ENCODE measurements around the gene AKT2.
A peak's percentile ranks its signal among the peaks of the same experiment; 100 is the strongest.

The AKT2 gene

DNA sequence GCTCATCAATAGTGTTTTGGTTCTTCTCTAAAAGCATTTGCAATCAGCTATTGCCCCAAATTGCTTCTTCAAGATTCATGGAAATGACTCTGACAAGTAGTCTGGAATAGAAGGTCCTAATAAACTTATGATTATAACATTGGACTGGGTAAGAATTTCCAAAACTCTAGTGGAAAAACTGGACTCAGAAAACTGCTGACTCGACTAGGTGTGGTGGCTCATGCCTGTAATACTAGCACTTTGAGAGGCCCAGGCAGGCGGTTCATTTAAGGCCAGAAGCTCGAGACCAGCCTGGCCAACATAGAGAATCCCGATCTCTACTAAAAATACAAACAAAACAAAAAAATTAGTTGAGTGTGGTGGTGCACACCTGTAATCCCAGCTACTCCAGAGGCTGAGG lies 15.5 kb upstream of the AKT2 start:
- DNase-seq (ENCODE audit: low spot score): no peak

GRCh38 chr19:40298026-40298425 lies 12.9 kb upstream of the AKT2 start:
- DNase-seq (ENCODE audit: low spot score): no peak

DNA sequence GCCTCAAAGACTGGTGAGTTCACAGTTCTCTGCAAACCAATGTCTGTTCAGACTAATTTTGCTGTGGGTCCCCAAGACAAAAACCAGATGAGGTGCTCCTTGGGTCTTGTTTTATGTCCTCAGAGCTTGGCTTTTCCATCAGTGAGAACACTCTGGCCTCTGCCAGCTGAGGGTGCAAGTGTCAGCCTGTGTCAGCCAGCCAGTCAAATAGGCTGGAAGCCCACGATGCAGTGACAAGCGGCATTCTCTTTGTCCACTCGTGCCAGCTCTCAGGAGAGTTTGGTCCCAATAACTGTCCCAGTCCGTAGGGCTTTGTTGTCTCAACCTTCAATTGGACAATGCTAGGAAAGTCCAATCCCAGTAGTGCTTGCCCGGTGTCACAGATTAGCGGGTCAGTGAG lies 9.4 kb upstream of the AKT2 start:
- no peak for DNase-seq (ENCODE audit: low spot score)

- no peak for DNase-seq (ENCODE audit: low spot score)
Observed at GRCh38 chr19:40286971-40287421, 1.9 kb upstream of the AKT2 start.

- no peak for DNase-seq (ENCODE audit: low spot score)
Observed at GRCh38 chr19:40286235-40286970, 1.3 kb upstream of the AKT2 start.

GRCh38 chr19:40285353-40286234 lies 449 bp upstream of the AKT2 start:
- peak; percentile 99 for DNase-seq (ENCODE audit: low spot score)

- DNase-seq (ENCODE audit: low spot score): no peak
Observed at GRCh38 chr19:40284251-40284500, 969 bp downstream of the AKT2 start.

DNA sequence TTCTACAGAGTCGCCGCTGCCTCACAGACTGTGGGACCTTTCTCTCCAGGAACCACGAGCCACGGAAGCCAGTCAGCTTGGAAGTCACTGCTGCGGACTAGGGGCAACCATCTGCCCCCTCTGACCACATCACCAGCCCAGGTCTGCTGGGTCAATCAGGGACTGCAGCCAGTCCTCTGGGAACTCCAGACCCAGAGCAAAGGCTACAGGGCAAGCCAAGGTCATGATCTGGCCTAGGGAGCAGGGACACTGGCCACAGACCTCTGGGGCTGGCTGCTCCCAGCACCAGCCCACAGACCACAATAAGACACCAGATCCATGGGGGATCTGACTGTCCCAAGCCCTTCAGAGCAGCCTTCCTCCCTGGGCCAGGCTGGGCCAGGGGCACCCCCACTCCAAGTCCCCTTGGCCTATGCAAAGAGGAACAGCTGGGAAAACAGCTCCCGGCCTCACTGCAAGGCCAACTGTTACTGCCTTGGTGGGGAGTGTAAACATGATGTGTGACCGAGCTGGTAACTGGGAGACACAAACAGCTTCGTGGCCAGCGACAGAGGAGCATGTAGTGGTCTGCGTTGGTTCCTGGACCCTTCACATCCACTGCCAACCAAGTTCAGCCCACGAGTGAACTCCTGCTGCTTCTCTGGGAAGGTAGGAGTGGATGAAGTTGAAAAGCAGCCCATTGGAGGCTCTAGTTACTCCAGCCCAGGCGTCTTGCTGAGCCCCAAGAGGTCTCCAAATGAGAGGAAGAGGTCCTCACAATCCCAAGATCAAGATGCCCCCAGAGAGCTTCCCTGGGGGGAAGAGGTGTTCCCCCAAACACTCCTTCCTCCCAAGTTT lies 1.5 kb downstream of the AKT2 start:
- no peak for DNase-seq (ENCODE audit: low spot score)

GRCh38 chr19:40282920-40283319 lies 2.2 kb downstream of the AKT2 start:
- peak; percentile 41 for DNase-seq (ENCODE audit: low spot score)

GRCh38 chr19:40282209-40282580 lies 3.0 kb downstream of the AKT2 start:
- DNase-seq (ENCODE audit: low spot score): no peak

GRCh38 chr19:40281381-40282208 lies 3.5 kb downstream of the AKT2 start:
- DNase-seq (ENCODE audit: low spot score): no peak

DNA sequence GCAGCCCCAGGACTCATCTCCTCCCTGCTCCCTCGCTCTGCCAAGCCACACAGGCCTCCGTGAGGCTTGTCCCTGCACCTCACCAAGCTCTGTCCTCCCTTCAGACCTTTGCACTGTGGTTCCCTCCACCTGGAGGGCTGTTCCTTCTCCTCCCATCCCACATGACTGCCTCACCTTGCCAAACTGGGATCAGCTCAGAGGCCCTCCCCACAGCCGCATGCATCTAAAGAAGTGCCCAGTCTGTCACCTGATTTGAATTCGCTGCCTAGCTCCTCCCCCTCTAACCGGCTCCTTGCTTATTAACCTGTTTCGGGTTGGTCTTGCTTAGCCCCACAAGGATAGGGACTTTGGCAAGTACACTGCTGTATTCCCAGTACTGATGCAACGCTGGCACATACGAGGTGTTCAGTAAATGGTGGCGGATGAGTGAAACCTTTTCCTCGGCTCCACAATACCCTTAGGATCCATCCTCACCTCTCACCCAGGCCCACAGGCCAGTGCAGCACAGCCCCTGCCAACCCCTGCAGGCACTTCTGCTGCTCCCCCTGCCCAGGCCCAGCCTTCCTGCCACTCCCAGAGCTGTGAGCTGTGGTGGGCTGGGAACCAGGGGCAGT lies 4.4 kb downstream of the AKT2 start:
- DNase-seq (ENCODE audit: low spot score): no peak

GRCh38 chr19:40279761-40280607 lies 5.2 kb downstream of the AKT2 start:
- no peak for DNase-seq (ENCODE audit: low spot score)

DNA sequence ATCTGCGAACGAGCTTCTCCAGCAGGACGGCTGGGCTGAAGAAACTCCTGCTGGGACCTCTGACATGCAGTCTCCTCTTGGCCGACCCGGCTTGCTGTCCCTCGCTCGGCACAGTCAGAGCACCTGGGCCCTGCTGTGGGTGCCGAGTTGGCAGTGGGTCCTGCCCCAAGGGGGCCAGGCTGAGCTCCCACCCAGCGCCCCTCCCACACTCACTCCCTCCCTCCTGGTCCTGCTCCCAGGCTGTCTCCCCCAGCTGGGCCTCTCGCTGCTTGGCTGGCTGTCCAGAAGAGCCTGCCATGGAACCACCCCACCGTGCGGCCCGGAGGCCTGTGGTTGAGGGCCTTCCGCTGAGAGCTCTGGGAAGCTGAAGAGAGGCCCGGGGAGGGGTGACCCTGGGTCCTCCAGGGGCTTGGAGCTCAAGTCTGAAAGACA lies 6.0 kb downstream of the AKT2 start:
- DNase-seq (ENCODE audit: low spot score): no peak

- no peak for DNase-seq (ENCODE audit: low spot score)
Observed at GRCh38 chr19:40278361-40279035, 6.6 kb downstream of the AKT2 start.

DNA sequence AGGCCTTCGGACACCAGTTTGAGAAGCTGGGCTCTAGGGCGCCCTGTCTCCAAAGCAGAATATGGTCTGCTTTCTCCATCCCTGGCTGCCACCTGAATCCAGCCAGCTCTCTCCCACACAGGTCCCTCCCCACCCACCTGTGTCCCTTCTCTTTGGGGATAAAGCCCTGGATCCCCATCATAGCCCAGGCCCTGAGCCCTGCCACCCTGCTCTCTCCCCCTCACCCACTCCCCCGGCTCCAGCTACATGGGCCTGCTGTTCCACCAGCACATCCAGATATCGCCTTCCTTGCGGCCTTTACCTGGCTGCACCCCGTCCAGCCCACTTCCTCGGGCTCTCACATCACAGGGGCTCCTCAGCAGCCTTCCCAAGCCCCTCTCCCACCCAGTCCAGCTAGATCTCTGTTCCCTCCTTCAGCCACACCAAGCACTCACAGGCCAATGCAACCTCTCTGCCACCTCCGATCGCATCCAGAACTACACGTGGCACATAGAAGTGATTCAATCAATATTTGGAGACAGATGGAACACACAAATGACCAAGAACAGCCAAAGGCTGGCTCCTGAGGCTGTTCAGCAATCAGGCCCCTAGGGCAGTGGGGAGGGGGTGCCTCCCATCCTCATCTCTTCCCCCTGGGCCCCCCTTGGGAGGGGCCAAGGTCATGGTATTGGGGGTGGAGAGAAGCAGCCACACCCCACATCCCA lies 7.6 kb downstream of the AKT2 start:
- no peak for DNase-seq (ENCODE audit: low spot score)

DNA sequence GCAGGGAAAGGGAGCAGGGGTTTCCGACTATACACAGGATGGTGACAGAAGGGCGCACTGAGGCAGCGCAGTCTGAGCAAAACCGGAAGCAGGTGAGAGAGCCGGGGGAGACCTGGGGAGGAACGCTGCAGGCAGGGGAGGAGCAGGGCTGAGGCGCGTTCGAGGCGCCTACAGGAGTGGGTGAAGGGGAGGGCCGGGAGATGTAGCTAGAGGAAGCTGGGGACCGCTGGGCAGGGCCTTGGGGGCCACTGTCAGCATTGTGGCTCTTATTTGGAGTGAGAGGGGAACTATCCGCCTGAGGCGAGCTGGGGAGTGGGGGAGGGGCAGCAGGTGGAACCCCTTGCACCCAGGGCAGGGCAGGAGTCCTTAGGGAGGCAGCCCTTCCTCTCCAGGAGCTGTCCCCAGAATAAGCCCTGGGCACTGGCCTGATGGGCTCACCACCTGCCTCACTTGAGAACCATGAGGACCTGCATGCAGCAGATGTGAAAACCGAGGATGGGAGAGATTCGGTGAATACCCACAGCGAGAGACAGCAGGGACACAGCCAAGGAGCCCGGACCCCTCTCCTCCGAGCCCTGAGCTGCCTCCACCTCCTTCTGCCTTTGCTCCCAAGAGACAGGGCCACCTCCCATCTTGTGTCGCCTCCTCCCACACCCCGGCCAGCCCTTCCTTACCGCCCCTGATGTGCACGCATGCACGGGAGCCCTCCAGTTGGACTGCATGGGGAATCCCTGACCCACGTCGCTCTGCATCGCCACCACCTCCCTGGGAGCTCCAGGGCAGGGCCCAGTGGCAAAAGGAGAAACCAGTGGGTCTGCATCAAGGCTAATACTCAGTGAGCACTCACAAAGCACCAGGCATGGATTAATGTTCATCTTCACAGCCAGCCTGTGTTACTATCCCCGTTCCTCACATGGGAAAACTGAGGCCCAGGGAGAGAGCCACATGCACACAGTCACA lies 10.3 kb downstream of the AKT2 start:
- no peak for DNase-seq (ENCODE audit: low spot score)
